Measurements from ENCODE around the gene GAREM1. TPM values are rescaled to one million over a fixed set of nuclear protein-coding genes. Genes with fewer than 3 reads are reported as not detected.

Gene GAREM1
- total RNA-seq, 5 donors from 2014 or later (not counting 1 experiment from before 2014, with no cell fraction given): 0.26 to 0.41 (median 0.33) TPM

- Mint-ChIP-seq H3K36me3 (no peaks in the 10 kb centered on the region), H3K27me3 (peaks cover 8 to 14% of the 10 kb centered on the region in 2 donors), H3K9me3 (no peaks in the 10 kb centered on the region), H3K4me3 (no peak overlapping the region), H3K27ac (no peak overlapping the region), H3K4me1 (no peaks in the 10 kb centered on the region)
- ATAC-seq (replicated peaks in 1 of 4) (no peak), DNase-seq (no peak)
- no peaks in the 10 kb centered on the region for H3K9me3 ChIP-seq
- H3K4me3 ChIP-seq (ENCODE audit: control insufficient read depth in 1 of 2, extremely low read depth in 1 of 2, low read length in 1 of 2): no peak overlapping the region
- POLR2A ChIA-PET: no interaction called here
- no peaks in the 10 kb centered on the region for H3K4me1 ChIP-seq (ENCODE audit: control insufficient read depth in 1 of 2, extremely low read depth in 1 of 2, insufficient read depth in 2 of 2, low read length in 2 of 2)
- WGBS (ENCODE audit: insufficient coverage): no CpG with 5 or more reads among the region's 3 CpGs
- CTCF ChIA-PET: no interaction called here
- no peaks in the 10 kb centered on the region for H3K36me3 ChIP-seq (ENCODE audit: control insufficient read depth in 2 of 2, extremely low read depth in 1 of 2, insufficient read depth in 1 of 2, low read length in 1 of 2)
- H3K27ac ChIP-seq (ENCODE audit: low read length): no peak overlapping the region
- H3K27me3 ChIP-seq (replicated peaks in 1 of 2; ENCODE audit: control insufficient read depth in 2 of 2, extremely low read depth in 1 of 2, insufficient read depth in 2 of 2, low read length in 1 of 2): no peaks in the 10 kb centered on the region
Observed at GRCh38 chr18:32372381-32373061, 98.2 kb downstream of the GAREM1 start.

GRCh38 chr18:32372047-32372380, 98.7 kb downstream of the GAREM1 start:
- WGBS (ENCODE audit: insufficient coverage): no CpG with 5 or more reads among the region's 2 CpGs
- H3K9me3 ChIP-seq: no peaks in the 10 kb centered on the region
- Mint-ChIP-seq H3K4me3 (no peak overlapping the region), H3K4me1 (no peaks in the 10 kb centered on the region), H3K36me3 (no peaks in the 10 kb centered on the region), H3K27ac (no peak overlapping the region), H3K27me3 (peaks cover 10 to 14% of the 10 kb centered on the region in 2 donors), H3K9me3 (no peaks in the 10 kb centered on the region)
- no peak overlapping the region for H3K4me3 ChIP-seq (ENCODE audit: control insufficient read depth in 1 of 2, extremely low read depth in 1 of 2, low read length in 1 of 2)
- H3K27ac ChIP-seq (ENCODE audit: low read length): no peak overlapping the region
- no peak for ATAC-seq (replicated peaks in 1 of 4)
- no peaks in the 10 kb centered on the region for H3K27me3 ChIP-seq (replicated peaks in 1 of 2; ENCODE audit: control insufficient read depth in 2 of 2, extremely low read depth in 1 of 2, insufficient read depth in 2 of 2, low read length in 1 of 2)
- ChIA-PET CTCF (no interaction called here), POLR2A (no interaction called here)
- no peaks in the 10 kb centered on the region for H3K36me3 ChIP-seq (ENCODE audit: control insufficient read depth in 2 of 2, extremely low read depth in 1 of 2, insufficient read depth in 1 of 2, low read length in 1 of 2)
- no peak for DNase-seq
- H3K4me1 ChIP-seq (ENCODE audit: control insufficient read depth in 1 of 2, extremely low read depth in 1 of 2, insufficient read depth in 2 of 2, low read length in 2 of 2): no peaks in the 10 kb centered on the region

- Histone ChIP-seq H3K4me1 (ENCODE audit: control insufficient read depth in 1 of 2, extremely low read depth in 1 of 2, insufficient read depth in 2 of 2, low read length in 2 of 2) (no peaks in the 10 kb centered on the region), H3K9me3 (no peaks in the 10 kb centered on the region), H3K27ac (ENCODE audit: low read length) (no peak overlapping the region), H3K36me3 (ENCODE audit: control insufficient read depth in 2 of 2, extremely low read depth in 1 of 2, insufficient read depth in 1 of 2, low read length in 1 of 2) (no peaks in the 10 kb centered on the region), H3K4me3 (ENCODE audit: control insufficient read depth in 1 of 2, extremely low read depth in 1 of 2, low read length in 1 of 2) (no peak overlapping the region), H3K27me3 (replicated peaks in 1 of 2; ENCODE audit: control insufficient read depth in 2 of 2, extremely low read depth in 1 of 2, insufficient read depth in 2 of 2, low read length in 1 of 2) (no peaks in the 10 kb centered on the region)
- Mint-ChIP-seq H3K9me3 (no peaks in the 10 kb centered on the region), H3K27me3 (peaks cover 10 to 14% of the 10 kb centered on the region in 2 donors), H3K36me3 (no peaks in the 10 kb centered on the region), H3K4me3 (no peak overlapping the region), H3K27ac (no peak overlapping the region), H3K4me1 (no peaks in the 10 kb centered on the region)
- no peak for ATAC-seq (replicated peaks in 1 of 4)
- DNase-seq: no peak
- 63% methylated on average over 2 of the region's 2 CpGs for WGBS (ENCODE audit: insufficient coverage)
- ChIA-PET POLR2A (no interaction called here), CTCF (no interaction called here)
Observed at GRCh38 chr18:32371384-32371783, 99.3 kb downstream of the GAREM1 start.

- no peaks in the 10 kb centered on the region for H3K36me3 ChIP-seq (ENCODE audit: control insufficient read depth in 2 of 2, extremely low read depth in 1 of 2, insufficient read depth in 1 of 2, low read length in 1 of 2)
- ChIA-PET CTCF (no interaction called here), POLR2A (no interaction called here)
- H3K9me3 Mint-ChIP-seq: no peaks in the 10 kb centered on the region
- H3K4me1 Mint-ChIP-seq: no peaks in the 10 kb centered on the region
- H3K4me1 ChIP-seq (ENCODE audit: control insufficient read depth in 1 of 2, extremely low read depth in 1 of 2, insufficient read depth in 2 of 2, low read length in 2 of 2): no peaks in the 10 kb centered on the region
- peaks cover 10 to 18% of the 10 kb centered on the region in 2 donors for H3K27me3 Mint-ChIP-seq
- 100% methylated on average over 1 of the region's 4 CpGs for WGBS (ENCODE audit: insufficient coverage)
- no peak for DNase-seq
- H3K27ac Mint-ChIP-seq: no peak overlapping the region
- no peak overlapping the region for H3K4me3 ChIP-seq (ENCODE audit: control insufficient read depth in 1 of 2, extremely low read depth in 1 of 2, low read length in 1 of 2)
- H3K4me3 Mint-ChIP-seq: no peak overlapping the region
- H3K9me3 ChIP-seq: no peaks in the 10 kb centered on the region
- ATAC-seq (replicated peaks in 1 of 4): no peak
- no peaks in the 10 kb centered on the region for H3K27me3 ChIP-seq (replicated peaks in 1 of 2; ENCODE audit: control insufficient read depth in 2 of 2, extremely low read depth in 1 of 2, insufficient read depth in 2 of 2, low read length in 1 of 2)
- H3K27ac ChIP-seq (ENCODE audit: low read length): no peak overlapping the region
- no peaks in the 10 kb centered on the region for H3K36me3 Mint-ChIP-seq
Observed at GRCh38 chr18:32368991-32369390, 101.7 kb downstream of the GAREM1 start.

- no peaks in the 10 kb centered on the region for H3K9me3 Mint-ChIP-seq
- H3K4me1 Mint-ChIP-seq: no peaks in the 10 kb centered on the region
- DNase-seq (no peak), ATAC-seq (replicated peaks in 1 of 4) (no peak)
- H3K9me3 ChIP-seq: no peaks in the 10 kb centered on the region
- no peaks in the 10 kb centered on the region for H3K27me3 ChIP-seq (replicated peaks in 1 of 2; ENCODE audit: control insufficient read depth in 2 of 2, extremely low read depth in 1 of 2, insufficient read depth in 2 of 2, low read length in 1 of 2)
- POLR2A ChIA-PET: no interaction called here
- no peaks in the 10 kb centered on the region for H3K36me3 ChIP-seq (ENCODE audit: control insufficient read depth in 2 of 2, extremely low read depth in 1 of 2, insufficient read depth in 1 of 2, low read length in 1 of 2)
- CTCF ChIA-PET: interaction anchor here in 1 of 2 donors (0.6 kb wide), 1 partner anchor 232 kb away, joined by 3 read pairs; no protein-coding TSS in a partner anchor
- no peaks in the 10 kb centered on the region for H3K4me1 ChIP-seq (ENCODE audit: control insufficient read depth in 1 of 2, extremely low read depth in 1 of 2, insufficient read depth in 2 of 2, low read length in 2 of 2)
- H3K36me3 Mint-ChIP-seq: no peaks in the 10 kb centered on the region
- H3K4me3 ChIP-seq (ENCODE audit: control insufficient read depth in 1 of 2, extremely low read depth in 1 of 2, low read length in 1 of 2): no peak overlapping the region
- H3K27me3 Mint-ChIP-seq: peaks cover 10 to 18% of the 10 kb centered on the region in 2 donors
- no peak overlapping the region for H3K4me3 Mint-ChIP-seq
- H3K27ac ChIP-seq (ENCODE audit: low read length): no peak overlapping the region
- H3K27ac Mint-ChIP-seq: no peak overlapping the region
Observed at GRCh38 chr18:32368170-32368569, 102.5 kb downstream of the GAREM1 start.

- H3K9me3 Mint-ChIP-seq: no peaks in the 10 kb centered on the region
- ATAC-seq (replicated peaks in 1 of 4) (no peak), DNase-seq (no peak)
- no peaks in the 10 kb centered on the region for H3K4me1 ChIP-seq (ENCODE audit: control insufficient read depth in 1 of 2, extremely low read depth in 1 of 2, insufficient read depth in 2 of 2, low read length in 2 of 2)
- POLR2A ChIA-PET: no interaction called here
- H3K27ac ChIP-seq (ENCODE audit: low read length): no peak overlapping the region
- no peak overlapping the region for H3K27ac Mint-ChIP-seq
- H3K36me3 Mint-ChIP-seq: no peaks in the 10 kb centered on the region
- H3K27me3 ChIP-seq (replicated peaks in 1 of 2; ENCODE audit: control insufficient read depth in 2 of 2, extremely low read depth in 1 of 2, insufficient read depth in 2 of 2, low read length in 1 of 2): no peaks in the 10 kb centered on the region
- WGBS (ENCODE audit: insufficient coverage): 91% methylated on average over 1 of the region's 1 CpG
- H3K27me3 Mint-ChIP-seq: peaks cover 10 to 22% of the 10 kb centered on the region in 2 donors
- no peak overlapping the region for H3K4me3 ChIP-seq (ENCODE audit: control insufficient read depth in 1 of 2, extremely low read depth in 1 of 2, low read length in 1 of 2)
- no peaks in the 10 kb centered on the region for H3K36me3 ChIP-seq (ENCODE audit: control insufficient read depth in 2 of 2, extremely low read depth in 1 of 2, insufficient read depth in 1 of 2, low read length in 1 of 2)
- no peaks in the 10 kb centered on the region for H3K4me1 Mint-ChIP-seq
- CTCF ChIA-PET: no interaction called here
- H3K9me3 ChIP-seq: no peaks in the 10 kb centered on the region
- no peak overlapping the region for H3K4me3 Mint-ChIP-seq
Observed at GRCh38 chr18:32366586-32367538, 103.8 kb downstream of the GAREM1 start.

Measured in T-cell (primary cell).